Omental fat pad (tissue), 4 donors: Measurements from ENCODE around the gene PPP1R10. TPM values are rescaled to one million over a fixed set of nuclear protein-coding genes. Genes with fewer than 3 reads are reported as not detected.

ENCODE experiments used
- ATAC-seq: fragments of 150-250 bp; one replicate; pipeline ENCODE4 v1.9.1; 2016; ENCODE audit warnings: mild to moderate bottlenecking, moderate library complexity; ENCODE audit not compliant: low FRiP score
- DNase-seq: peaks from one replicate; pipeline ENCODE4 v3.0.0-alpha.2; 2019; ENCODE audit warnings: low spot score
- total RNA-seq, 4 donors: library from RNA; depleted of rRNA; stranded (reverse); fragments of >200 nt; gene quantifications; one replicate each; pipeline ENCODE4 v1.1.0, GENCODE V29; 2016
- TF ChIP-seq, protein P1 (sequence below), 3 donors: fragments of 450-650 bp; IDR thresholded peaks; one replicate each; pipeline ENCODE4 v1.5.1; 2016 to 2017; ENCODE audit warnings: antibody characterized with exemption in 3 of 3, mild to moderate bottlenecking in 3 of 3, moderate library complexity in 2 of 3

Gene PPP1R10
- total RNA-seq, 4 donors from 2014 or later, result 26.3 to 89.4 (median 42.0) TPM

DNA sequence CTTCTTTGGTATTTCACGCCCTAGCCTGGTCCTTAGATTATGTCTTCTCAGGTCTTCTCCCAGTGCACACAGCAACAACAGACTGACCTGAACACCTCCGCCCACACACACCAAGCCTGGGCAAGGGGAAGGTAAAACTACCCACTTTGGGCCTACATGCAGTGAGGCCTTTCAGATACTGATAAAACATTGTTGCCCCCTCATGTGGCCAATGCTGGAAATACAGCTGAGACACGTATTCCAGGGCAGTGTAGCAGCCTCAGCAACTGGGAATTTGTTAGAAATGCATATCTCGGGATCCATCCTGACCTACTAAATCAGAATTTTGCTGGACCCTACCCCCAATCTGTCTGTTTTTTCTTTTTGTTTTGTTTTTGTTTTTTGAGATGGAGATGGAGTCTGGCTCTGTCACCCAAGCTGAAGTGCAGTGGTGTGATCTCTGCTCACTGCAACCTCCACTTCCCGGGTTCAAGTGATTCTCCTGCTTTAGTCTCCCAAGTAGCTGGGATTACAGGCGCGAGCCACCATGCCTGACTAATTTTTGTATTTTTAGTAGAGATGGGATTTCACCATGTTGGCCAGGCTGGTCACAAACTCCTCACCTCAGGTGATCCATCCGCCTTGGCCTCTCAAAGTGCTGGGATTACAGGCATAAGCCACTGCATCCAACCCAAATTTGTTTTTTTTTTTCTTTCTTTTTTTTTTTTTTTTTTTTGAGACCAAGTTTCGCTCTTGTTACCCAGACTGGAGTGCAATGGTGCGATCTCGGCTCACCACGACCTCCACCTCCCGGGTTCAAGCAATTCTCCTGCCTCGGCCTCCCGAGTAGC, 19.5 kb downstream of the PPP1R10 start:
- DNase-seq (peak; percentile 97), ATAC-seq (peak; percentile 76)
- TF ChIP-seq, protein P1, sequence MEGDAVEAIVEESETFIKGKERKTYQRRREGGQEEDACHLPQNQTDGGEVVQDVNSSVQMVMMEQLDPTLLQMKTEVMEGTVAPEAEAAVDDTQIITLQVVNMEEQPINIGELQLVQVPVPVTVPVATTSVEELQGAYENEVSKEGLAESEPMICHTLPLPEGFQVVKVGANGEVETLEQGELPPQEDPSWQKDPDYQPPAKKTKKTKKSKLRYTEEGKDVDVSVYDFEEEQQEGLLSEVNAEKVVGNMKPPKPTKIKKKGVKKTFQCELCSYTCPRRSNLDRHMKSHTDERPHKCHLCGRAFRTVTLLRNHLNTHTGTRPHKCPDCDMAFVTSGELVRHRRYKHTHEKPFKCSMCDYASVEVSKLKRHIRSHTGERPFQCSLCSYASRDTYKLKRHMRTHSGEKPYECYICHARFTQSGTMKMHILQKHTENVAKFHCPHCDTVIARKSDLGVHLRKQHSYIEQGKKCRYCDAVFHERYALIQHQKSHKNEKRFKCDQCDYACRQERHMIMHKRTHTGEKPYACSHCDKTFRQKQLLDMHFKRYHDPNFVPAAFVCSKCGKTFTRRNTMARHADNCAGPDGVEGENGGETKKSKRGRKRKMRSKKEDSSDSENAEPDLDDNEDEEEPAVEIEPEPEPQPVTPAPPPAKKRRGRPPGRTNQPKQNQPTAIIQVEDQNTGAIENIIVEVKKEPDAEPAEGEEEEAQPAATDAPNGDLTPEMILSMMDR (IDR thresholded peaks at IDR 0.05), result peak in 1 of 3 donors; percentile 53

DNA sequence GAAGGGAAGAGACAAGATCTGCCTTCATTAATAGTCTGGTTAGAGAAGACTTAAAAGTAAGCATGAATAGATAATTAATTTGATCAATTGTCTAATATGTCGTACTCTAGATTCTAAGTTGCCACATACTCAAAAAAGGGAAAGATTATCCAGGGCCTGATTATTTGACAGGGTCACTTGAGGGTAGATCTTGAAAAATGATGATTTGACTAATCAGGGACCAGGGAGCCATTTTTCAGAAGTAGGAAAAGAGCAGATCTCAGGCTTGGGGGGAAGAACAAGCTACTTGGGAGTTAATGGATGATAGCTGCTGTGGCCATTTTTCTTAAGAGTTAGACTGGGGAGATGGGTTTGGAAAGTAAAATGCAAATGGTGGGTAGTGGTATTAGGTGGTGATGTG, 24.8 kb downstream of the PPP1R10 start:
- ATAC-seq (no peak), DNase-seq (no peak)
- TF ChIP-seq, protein P1 (IDR thresholded peaks at IDR 0.05), result no peak

DNA sequence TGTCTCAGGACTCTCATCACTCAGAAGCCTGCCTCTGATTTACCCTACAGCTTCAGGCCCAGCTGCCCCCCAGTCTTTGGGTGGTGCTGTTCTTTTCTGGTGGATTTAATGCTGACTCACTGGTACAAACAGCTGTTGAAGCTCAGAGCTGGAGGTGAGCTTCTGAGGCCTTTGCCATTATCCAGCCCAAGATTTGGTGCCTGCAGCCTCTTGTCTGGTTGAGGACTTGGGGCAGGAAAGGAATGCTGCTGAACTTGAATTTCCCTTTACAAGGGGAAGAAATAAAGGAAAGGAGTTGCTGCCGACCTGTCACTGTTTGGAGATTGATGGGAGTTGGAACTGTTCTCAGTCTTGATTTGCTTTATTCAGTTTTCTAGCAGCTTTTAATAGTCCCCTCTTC, 26.0 kb downstream of the PPP1R10 start:
- TF ChIP-seq, protein P1 (IDR thresholded peaks at IDR 0.05), result no peak
- no peak for DNase-seq
- no peak for ATAC-seq

DNA sequence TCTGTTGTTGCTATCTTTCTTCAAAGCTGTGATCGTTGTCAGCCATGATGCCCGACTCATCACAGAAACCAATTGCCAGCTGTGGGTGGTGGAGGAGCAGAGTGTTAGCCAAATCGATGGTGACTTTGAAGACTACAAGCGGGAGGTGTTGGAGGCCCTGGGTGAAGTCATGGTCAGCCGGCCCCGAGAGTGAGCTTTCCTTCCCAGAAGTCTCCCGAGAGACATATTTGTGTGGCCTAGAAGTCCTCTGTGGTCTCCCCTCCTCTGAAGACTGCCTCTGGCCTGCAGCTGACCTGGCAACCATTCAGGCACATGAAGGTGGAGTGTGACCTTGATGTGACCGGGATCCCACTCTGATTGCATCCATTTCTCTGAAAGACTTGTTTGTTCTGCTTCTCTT, 26.5 kb downstream of the PPP1R10 start:
- TF ChIP-seq, protein P1 (IDR thresholded peaks at IDR 0.05), result no peak
- no peak for DNase-seq
- ATAC-seq, result no peak

DNA sequence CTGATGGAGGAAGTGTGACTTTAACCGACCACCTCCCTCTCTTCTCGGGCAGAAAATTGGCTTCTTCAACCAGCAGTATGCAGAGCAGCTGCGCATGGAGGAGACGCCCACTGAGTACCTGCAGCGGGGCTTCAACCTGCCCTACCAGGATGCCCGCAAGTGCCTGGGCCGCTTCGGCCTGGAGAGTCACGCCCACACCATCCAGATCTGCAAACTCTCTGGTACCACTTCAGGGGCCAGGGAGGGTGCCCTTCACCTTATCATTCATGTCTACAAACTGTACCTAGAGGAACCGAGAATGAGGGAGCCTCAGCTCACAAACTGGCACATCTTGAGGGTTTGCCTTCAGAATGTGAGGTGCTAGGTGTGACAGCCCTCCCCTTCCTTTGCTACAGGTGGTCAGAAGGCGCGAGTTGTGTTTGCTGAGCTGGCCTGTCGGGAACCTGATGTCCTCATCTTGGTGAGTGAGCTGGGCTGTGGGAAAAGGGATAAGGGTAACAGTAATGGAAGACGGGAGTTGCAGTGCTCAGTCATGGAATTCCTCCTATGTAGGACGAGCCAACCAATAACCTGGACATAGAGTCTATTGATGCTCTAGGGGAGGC, 27.2 kb downstream of the PPP1R10 start:
- TF ChIP-seq, protein P1 (IDR thresholded peaks at IDR 0.05), result no peak
- ATAC-seq (no peak), DNase-seq (no peak)

DNA sequence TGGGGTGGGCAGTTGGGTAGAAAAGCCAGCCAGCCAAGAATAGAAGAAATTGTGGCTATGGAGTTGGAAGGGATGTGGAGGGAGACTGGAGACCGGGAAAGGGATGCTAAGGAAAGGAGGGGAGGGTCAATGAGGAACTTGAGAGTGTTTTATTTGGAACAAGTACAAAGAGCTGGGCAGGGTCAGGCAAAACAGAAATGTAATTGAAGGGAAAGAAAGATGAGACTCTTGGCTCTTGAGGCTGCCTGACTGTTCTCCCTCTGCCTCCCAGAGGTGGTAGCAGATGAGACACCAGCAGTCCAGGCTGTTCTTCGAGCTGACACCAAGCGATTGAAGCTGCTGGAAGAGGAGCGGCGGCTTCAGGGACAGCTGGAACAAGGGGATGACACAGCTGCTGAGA, 33.1 kb downstream of the PPP1R10 start:
- no peak for DNase-seq
- TF ChIP-seq, protein P1 (IDR thresholded peaks at IDR 0.05), result no peak
- ATAC-seq, result no peak

DNA sequence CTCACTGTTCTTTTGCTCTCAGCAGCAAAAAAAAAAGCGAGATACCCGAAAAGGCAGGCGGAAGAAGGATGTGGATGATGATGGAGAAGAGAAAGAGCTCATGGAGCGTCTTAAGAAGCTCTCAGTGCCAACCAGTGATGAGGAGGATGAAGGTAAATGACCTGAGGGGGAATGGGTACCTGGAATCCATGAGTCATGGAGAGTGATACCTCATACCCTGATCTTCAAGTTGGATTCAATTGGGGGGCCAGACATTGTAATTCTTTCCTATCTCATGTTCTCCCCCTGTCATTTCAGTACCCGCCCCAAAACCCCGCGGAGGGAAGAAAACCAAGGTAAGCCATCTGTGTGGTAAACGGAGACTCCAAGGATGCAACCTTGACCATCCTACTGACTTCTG, 39.0 kb downstream of the PPP1R10 start:
- TF ChIP-seq, protein P1 (IDR thresholded peaks at IDR 0.05), result no peak
- ATAC-seq (no peak), DNase-seq (no peak)
